ENCODE results near the gene PTGIS. TPM values are rescaled to one million over a fixed set of nuclear protein-coding genes. Genes with fewer than 3 reads are reported as not detected.

PTGIS gene
- total RNA-seq, 1 experiment from 2014 or later = 0.26 TPM

- peak; percentile 91 for DNase-seq
- CTCF ChIA-PET = interaction anchor here (0.7 to 6.1 kb wide), 21 partner anchors 13 to 280 kb away, joined by 3 to 184 read pairs (median 3); partner anchors contain the start of gene SLC9A8
- Mint-ChIP-seq H3K27ac (ENCODE audit: unreplicated experiment) (peak overlapping the region; percentile 22), H3K9me3 (ENCODE audit: low read depth, unreplicated experiment) (no peaks in the 10 kb centered on the region), H3K27me3 (ENCODE audit: unreplicated experiment) (peaks cover 11% of the 10 kb centered on the region), H3K4me3 (ENCODE audit: low read depth, unreplicated experiment) (peak overlapping the region; percentile 42), H3K4me1 (ENCODE audit: low read depth, unreplicated experiment) (peaks cover 59% of the 10 kb centered on the region), H3K36me3 (ENCODE audit: insufficient read depth, unreplicated experiment) (peaks cover 4% of the 10 kb centered on the region)
- intact Hi-C loops (cut with micrococcal nuclease; ENCODE audit: unreplicated experiment) = loop anchor here (1.0 to 2.0 kb wide), 2 partner anchors 68 to 278 kb away; no protein-coding TSS in a partner anchor
- TF ChIP-seq CTCF (IDR thresholded peaks at IDR 0.05; ENCODE audit: unreplicated experiment) = peak; percentile 100
- BruUV-seq (replicated peaks) = no TSS peak
Observed at GRCh38 chr20:49608752-49609670, 41.1 kb upstream of the PTGIS start.

GRCh38 chr20:49607568-49607967 lies 39.6 kb upstream of the PTGIS start:
- no TSS peak for BruUV-seq (replicated peaks)
- Mint-ChIP-seq H3K4me1 (ENCODE audit: low read depth, unreplicated experiment) (peaks cover 47% of the 10 kb centered on the region), H3K9me3 (ENCODE audit: low read depth, unreplicated experiment) (no peaks in the 10 kb centered on the region), H3K27ac (ENCODE audit: unreplicated experiment) (no peak overlapping the region), H3K27me3 (ENCODE audit: unreplicated experiment) (peaks cover 11% of the 10 kb centered on the region), H3K4me3 (ENCODE audit: low read depth, unreplicated experiment) (no peak overlapping the region), H3K36me3 (ENCODE audit: insufficient read depth, unreplicated experiment) (peaks cover 4% of the 10 kb centered on the region)
- no peak for DNase-seq
- CTCF ChIA-PET = interaction anchor here (1.1 to 6.1 kb wide), 3 partner anchors 57 to 117 kb away, joined by 3 to 184 read pairs (median 4); no protein-coding TSS in a partner anchor
- no peak for TF ChIP-seq CTCF (IDR thresholded peaks at IDR 0.05; ENCODE audit: unreplicated experiment)
- intact Hi-C loops (cut with micrococcal nuclease; ENCODE audit: unreplicated experiment) = no loop called here

DNA sequence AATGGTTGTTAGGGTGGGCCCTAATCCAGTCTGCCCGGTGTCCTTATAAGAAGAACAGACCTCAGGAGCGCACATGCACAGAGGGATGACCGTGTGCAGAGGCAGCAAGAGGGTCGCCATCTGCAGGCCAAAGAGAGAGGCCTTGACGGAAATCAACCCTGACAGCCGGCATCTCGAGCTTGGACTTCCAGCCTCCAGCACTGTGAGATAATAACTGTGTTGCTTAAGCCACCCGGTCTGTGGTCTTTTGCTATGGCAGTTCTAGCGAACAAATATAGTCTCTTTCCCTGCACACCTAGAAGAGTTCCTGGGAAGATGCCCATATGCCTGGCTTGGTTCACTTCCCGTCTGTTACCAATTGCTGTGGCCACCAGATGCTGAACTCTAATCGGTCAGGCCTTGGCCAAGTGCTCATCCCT lies 35.3 kb upstream of the PTGIS start:
- DNase-seq = peak; percentile 41
- peak; percentile 42 for TF ChIP-seq CTCF (IDR thresholded peaks at IDR 0.05; ENCODE audit: unreplicated experiment)
- BruUV-seq (replicated peaks) = no TSS peak
- no peak overlapping the region for H3K4me3 Mint-ChIP-seq (ENCODE audit: low read depth, unreplicated experiment)
- H3K27ac Mint-ChIP-seq (ENCODE audit: unreplicated experiment) = no peak overlapping the region
- H3K9me3 Mint-ChIP-seq (ENCODE audit: low read depth, unreplicated experiment) = no peaks in the 10 kb centered on the region
- H3K27me3 Mint-ChIP-seq (ENCODE audit: unreplicated experiment) = peaks cover 4% of the 10 kb centered on the region
- intact Hi-C loops (cut with micrococcal nuclease; ENCODE audit: unreplicated experiment) = no loop called here
- H3K4me1 Mint-ChIP-seq (ENCODE audit: low read depth, unreplicated experiment) = peaks cover 18% of the 10 kb centered on the region
- CTCF ChIA-PET = interaction anchor here (1.0 to 2.4 kb wide), 5 partner anchors 9 to 243 kb away, joined by 3 to 33 read pairs (median 5); no protein-coding TSS in a partner anchor
- H3K36me3 Mint-ChIP-seq (ENCODE audit: insufficient read depth, unreplicated experiment) = peaks cover 5% of the 10 kb centered on the region

DNA sequence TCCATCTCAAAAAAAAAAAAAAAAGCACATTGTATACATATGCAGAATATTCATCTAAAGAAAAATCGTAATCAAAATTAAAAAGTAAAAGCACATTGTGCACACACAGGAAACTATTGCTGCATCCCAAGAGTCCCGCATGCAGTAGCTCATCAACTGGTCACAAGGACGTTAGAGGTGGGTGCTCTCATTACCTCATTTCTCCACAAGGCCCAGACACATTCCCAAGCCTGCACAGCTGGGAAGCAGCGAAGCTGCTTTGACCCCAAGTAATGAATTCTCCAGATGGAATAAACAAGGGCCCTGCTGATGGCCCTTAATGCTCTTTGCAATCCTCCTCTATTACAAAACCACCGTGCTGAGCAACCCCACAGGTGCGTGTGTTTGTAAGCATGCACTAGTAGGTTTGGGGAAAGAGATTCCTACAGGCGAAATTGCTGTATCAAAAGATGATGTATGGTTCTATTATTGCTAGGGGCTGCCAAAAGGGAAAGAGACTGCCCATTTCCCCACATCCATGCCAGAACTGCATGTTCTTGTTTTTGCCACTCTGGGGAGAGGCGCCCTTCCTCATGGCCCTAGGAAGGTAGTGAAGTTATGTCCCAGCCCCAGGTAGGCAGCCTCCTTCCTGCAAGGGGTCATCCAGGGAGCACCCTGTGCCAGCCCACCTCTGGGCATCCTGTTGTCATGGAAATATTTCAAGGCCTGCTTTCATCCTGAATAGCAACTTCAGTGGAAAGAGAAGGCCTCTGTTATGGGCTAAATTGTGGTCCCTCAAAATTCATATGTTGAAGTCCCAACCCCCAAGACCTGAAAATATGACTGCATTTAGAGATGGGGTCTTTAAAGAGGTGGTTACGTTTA lies 34.6 kb upstream of the PTGIS start:
- CTCF ChIA-PET = interaction anchor here (0.7 to 2.4 kb wide), 7 partner anchors 8 to 244 kb away, joined by 3 to 33 read pairs (median 4); no protein-coding TSS in a partner anchor
- DNase-seq = no peak
- peaks cover 5% of the 10 kb centered on the region for H3K36me3 Mint-ChIP-seq (ENCODE audit: insufficient read depth, unreplicated experiment)
- H3K27me3 Mint-ChIP-seq (ENCODE audit: unreplicated experiment) = no peaks in the 10 kb centered on the region
- no TSS peak for BruUV-seq (replicated peaks)
- H3K4me1 Mint-ChIP-seq (ENCODE audit: low read depth, unreplicated experiment) = peaks cover 15% of the 10 kb centered on the region
- H3K9me3 Mint-ChIP-seq (ENCODE audit: low read depth, unreplicated experiment) = no peaks in the 10 kb centered on the region
- no peak overlapping the region for H3K4me3 Mint-ChIP-seq (ENCODE audit: low read depth, unreplicated experiment)
- intact Hi-C loops (cut with micrococcal nuclease; ENCODE audit: unreplicated experiment) = no loop called here
- TF ChIP-seq CTCF (IDR thresholded peaks at IDR 0.05; ENCODE audit: unreplicated experiment) = no peak
- no peak overlapping the region for H3K27ac Mint-ChIP-seq (ENCODE audit: unreplicated experiment)
